IMR-90 (cell line): Measurements from ENCODE around the gene PSAPL1. TPM values are rescaled to one million over a fixed set of nuclear protein-coding genes. Genes with fewer than 3 reads are reported as not detected.

Source experiments
- ATAC-seq: fragments of 200-7000 bp; cut with Tn5 transposase; 2 replicates; pipeline ENCODE4 v1.9.1; 2020; ENCODE audit warnings: low read depth, mild to moderate bottlenecking, moderate library complexity
- BruUV-seq: library from RNA; stranded (reverse); fragments of 400-500 nt; replicated peaks from 2 replicates; lab custom pipeline; 2021; lab: Mats Ljungman, UMichigan
- CTCF ChIA-PET: fragments of 300-600 bp; formaldehyde crosslinking; extraction: SDS; loops from one replicate; lab custom pipeline; 2021; ENCODE audit warnings: antibody characterized with exemption; lab: Yijun Ruan, JAX
- POLR2A ChIA-PET: fragments of 300-600 bp; sonication (Branson Sonifier 250); formaldehyde crosslinking; loops from one replicate; lab custom pipeline; 2022; ENCODE audit warnings: antibody characterized with exemption; ENCODE audit not compliant: unreplicated experiment; lab: Charles Lee
- DNase-seq: peaks from one replicate; pipeline ENCODE4 v3.0.0; 2013
- H2AFZ ChIP-seq: replicated peaks from 2 replicates; pipeline ENCODE3; 2013; ENCODE audit warnings: low read length, mild to moderate bottlenecking; ENCODE audit not compliant: poor library complexity
- H2AK5ac ChIP-seq: 2 replicates; pipeline ENCODE4 v1.6.1; 2013; ENCODE audit warnings: low read depth, low read length, inconsistent platforms
- H2AK9ac ChIP-seq: replicated peaks from 2 replicates; pipeline ENCODE3; 2013; ENCODE audit warnings: mild to moderate bottlenecking, low read depth, low read length, moderate library complexity; ENCODE audit not compliant: poor library complexity
- H2BK120ac ChIP-seq: 2 replicates; pipeline ENCODE4 v1.6.1; 2013; ENCODE audit warnings: low read depth, low read length, inconsistent platforms
- H2BK15ac ChIP-seq: 3 replicates; pipeline ENCODE4 v1.6.1; 2013; ENCODE audit warnings: low read depth, low read length, inconsistent platforms
- H2BK20ac ChIP-seq: 2 replicates; pipeline ENCODE4 v1.6.1; 2013; ENCODE audit warnings: low read depth, mild to moderate bottlenecking, inconsistent platforms, low read length, moderate library complexity
- H2BK5ac ChIP-seq: 2 replicates; pipeline ENCODE4 v1.6.1; 2013; ENCODE audit warnings: mild to moderate bottlenecking, low read depth, low read length, inconsistent platforms; ENCODE audit not compliant: poor library complexity, severe bottlenecking
- H3K14ac ChIP-seq: replicated peaks from 2 replicates; pipeline ENCODE4 v1.6.1; 2013; ENCODE audit warnings: low read depth, low read length, inconsistent platforms
- H3K18ac ChIP-seq: 2 replicates; pipeline ENCODE4 v1.6.1; 2013; ENCODE audit warnings: low read depth, low read length, control low read depth
- H3K23ac ChIP-seq: 2 replicates; pipeline ENCODE4 v1.6.1; 2013; ENCODE audit warnings: low read depth, low read length, inconsistent platforms
- H3K27ac ChIP-seq: 2 replicates; pipeline ENCODE4 v1.5.1; 2013; ENCODE audit warnings: mild to moderate bottlenecking, control low read depth, low read length; ENCODE audit not compliant: insufficient read depth
- H3K27me3 ChIP-seq: 2 replicates; pipeline ENCODE4 v1.6.1; 2013; ENCODE audit warnings: low read length; ENCODE audit not compliant: control insufficient read depth, insufficient read depth
- H3K36me3 ChIP-seq: 2 replicates; pipeline ENCODE4 v1.6.1; 2013; ENCODE audit warnings: low read length, mixed read lengths; ENCODE audit not compliant: control insufficient read depth, insufficient read depth
- H3K4ac ChIP-seq: 2 replicates; pipeline ENCODE4 v1.6.1; 2013; ENCODE audit warnings: low read depth, low read length, inconsistent platforms
- H3K4me1 ChIP-seq: 2 replicates; pipeline ENCODE4 v1.6.1; 2013; ENCODE audit warnings: low read length, mixed read lengths; ENCODE audit not compliant: control insufficient read depth, insufficient read depth
- H3K4me2 ChIP-seq: 2 replicates; pipeline ENCODE4 v1.6.1; 2013; ENCODE audit warnings: low read depth, mild to moderate bottlenecking, control low read depth, low read length, moderate library complexity
- H3K4me3 ChIP-seq: 2 replicates; pipeline ENCODE4 v1.5.1; 2013; ENCODE audit warnings: low read depth, mild to moderate bottlenecking, control low read depth, low read length, moderate library complexity; ENCODE audit not compliant: insufficient read depth
- H3K56ac ChIP-seq: 2 replicates; pipeline ENCODE4 v1.6.1; 2013; ENCODE audit warnings: low read length, inconsistent platforms; ENCODE audit not compliant: insufficient read depth; ENCODE audit errors: extremely low read depth
- H3K79me1 ChIP-seq, 2 experiments: 2 replicates each; pipeline ENCODE4 v1.6.1; 2013; ENCODE audit warnings: low read length in 2 of 2, inconsistent platforms in 1 of 2, low read depth in 1 of 2
- H3K9ac ChIP-seq: 2 replicates; pipeline ENCODE4 v1.6.1; 2013; ENCODE audit warnings: low read depth, low read length, control low read depth
- H3K9me1 ChIP-seq: 2 replicates; pipeline ENCODE4 v1.6.1; 2013; ENCODE audit warnings: low read length, inconsistent platforms; ENCODE audit not compliant: insufficient read depth
- H3K9me3 ChIP-seq: 2 replicates; pipeline ENCODE4 v1.6.1; 2013; ENCODE audit warnings: low read length; ENCODE audit not compliant: control insufficient read depth, insufficient read depth
- H4K20me1 ChIP-seq: 2 replicates; pipeline ENCODE4 v1.6.1; 2013; ENCODE audit warnings: low read length, inconsistent platforms; ENCODE audit not compliant: insufficient read depth
- H4K5ac ChIP-seq: 2 replicates; pipeline ENCODE4 v1.6.1; 2013; ENCODE audit warnings: mild to moderate bottlenecking, low read depth, low read length, control low read depth
- H4K8ac ChIP-seq, 2 experiments: 2 replicates each; pipeline ENCODE4 v1.6.1; 2013; ENCODE audit warnings: low read depth in 2 of 2, low read length in 2 of 2, control low read depth in 1 of 2, inconsistent platforms in 1 of 2
- H4K91ac ChIP-seq: 2 replicates; pipeline ENCODE4 v1.6.1; 2013; ENCODE audit warnings: low read depth, low read length, inconsistent platforms; ENCODE audit not compliant: insufficient read depth
- CEBPB ChIP-seq: IDR thresholded peaks from 2 replicates; pipeline ENCODE4 v1.6.1; 2012; ENCODE audit warnings: low read depth, low read length, improper control_type of control experiment
- CHD1 ChIP-seq: IDR thresholded peaks from 2 replicates; pipeline ENCODE4 v1.6.1; 2012; ENCODE audit warnings: low read depth, low read length, improper control_type of control experiment
- FOS ChIP-seq: fragments of 150-350 bp; IDR thresholded peaks from 2 replicates; pipeline ENCODE4 v1.6.1; 2016; ENCODE audit warnings: low read depth, low read length
- MAFK ChIP-seq: IDR thresholded peaks from 2 replicates; pipeline ENCODE4 v1.6.1; 2012; ENCODE audit warnings: low read depth, low read length, improper control_type of control experiment
- MAZ ChIP-seq: IDR thresholded peaks from 2 replicates; pipeline ENCODE4 v1.6.1; 2012; ENCODE audit warnings: low read depth, mild to moderate bottlenecking, low read length, improper control_type of control experiment, moderate library complexity, borderline replicate concordance
- RAD21 ChIP-seq: IDR thresholded peaks from 2 replicates; pipeline ENCODE4 v1.6.1; 2012; ENCODE audit warnings: low read length, improper control_type of control experiment
- RFX5 ChIP-seq: IDR thresholded peaks from 2 replicates; pipeline ENCODE4 v1.8.0; 2012; ENCODE audit warnings: low read depth, mild to moderate bottlenecking, low read length, moderate library complexity
- WGBS, 2 experiments: methylation state at CpG; one replicate each; pipeline versions ENCODE4 v1.1.5 to v1.1.7; 2013; ENCODE audit warnings: missing lambda C conversion rate in 2 of 2; ENCODE audit not compliant: insufficient read length in 1 of 2; ENCODE audit errors: extremely low coverage in 2 of 2; 5-methylcytosine and 5-hydroxymethylcytosine counted together
- dilution Hi-C: fragments of 300-500 bp; cut with HindIII; formaldehyde crosslinking; loops from one replicate; pipeline ENCODE4 v1.14.3; 2018; ENCODE audit warnings: low sequenced_read_pairs; ENCODE audit not compliant: unreplicated experiment
- in situ Hi-C: fragments of 300-500 bp; cut with MboI; formaldehyde crosslinking; loops from 3 replicates; pipeline ENCODE4 v1.14.3; 2019; ENCODE audit warnings: low sequenced_read_pairs, inconsistent platforms, mixed read lengths
- intact Hi-C: fragments of 100-400 bp; cut with micrococcal nuclease; formaldehyde crosslinking; loops from 2 replicates; pipeline ENCODE4 v1.10.0; 2022
- polyA plus RNA-seq, 3 experiments: library from polyadenylated mRNA; depleted of rRNA; stranded (reverse); fragments of >200 nt; gene quantifications; 2 replicates each; pipeline ENCODE4 v1.2.3, GENCODE V29; 2012; ENCODE audit warnings: low replicate concordance in 1 of 3
- total RNA-seq: library from RNA; depleted of rRNA; stranded (reverse); fragments of >200 nt; gene quantifications from 2 replicates; pipeline ENCODE4 v1.2.3, GENCODE V29; 2012
- TF ChIP-seq, protein P1 (sequence below): fragments of 150-350 bp; IDR thresholded peaks from 2 replicates; pipeline ENCODE4 v1.6.1; 2017; ENCODE audit warnings: mild to moderate bottlenecking, antibody characterized with exemption, low read length, low read depth

Gene PSAPL1
- total and polyA plus RNA-seq, 2 of the 4 experiments (the other 2 are of a cell fraction): not detected

DNA sequence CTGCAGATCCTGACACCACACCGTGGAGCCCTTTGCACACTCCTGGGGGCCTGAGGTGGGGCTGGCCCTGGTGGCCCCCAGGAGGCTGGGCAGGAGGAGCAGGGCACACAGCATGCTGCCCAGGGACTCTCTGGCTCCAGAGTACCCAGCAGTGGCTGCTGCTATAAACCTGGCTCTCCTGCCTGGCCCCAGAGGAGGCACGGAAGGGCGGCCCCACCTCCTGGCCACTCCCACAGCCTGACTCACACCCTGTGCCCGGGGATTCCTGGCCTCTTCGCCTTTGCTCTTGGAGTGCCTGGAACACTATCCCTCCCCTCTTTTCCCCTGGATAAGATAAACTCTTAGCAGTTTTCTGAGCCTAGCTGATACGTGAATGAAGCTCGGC, at the start of gene PSAPL1 (continued):
- TF ChIP-seq RFX5 (no peak), CHD1 (no peak), MAFK (no peak)

DNA sequence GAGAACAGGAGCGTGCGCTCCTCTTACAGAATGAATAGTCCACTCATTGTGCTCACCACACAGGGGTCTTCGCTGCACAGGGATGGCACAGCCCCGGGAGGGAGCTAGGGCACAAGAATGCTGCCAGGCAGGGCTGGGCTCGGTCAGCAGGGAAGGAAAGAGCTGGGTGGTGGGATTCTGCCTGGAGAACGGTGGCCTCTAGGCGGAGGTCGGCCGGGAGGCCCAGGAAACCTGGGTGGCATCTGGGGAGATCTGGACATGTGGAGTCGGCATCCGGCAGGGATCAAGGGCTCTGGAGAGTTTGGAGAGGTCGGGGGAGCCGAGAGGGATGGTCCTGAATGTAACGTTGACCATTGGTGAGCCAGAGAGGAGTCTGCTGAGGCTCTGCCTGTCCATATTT, 46.5 kb upstream of the PSAPL1 start:
- Histone ChIP-seq H3K27me3 (peaks cover 30% of the 10 kb centered on the region), H3K36me3 (no peaks in the 10 kb centered on the region), H3K18ac (no peak overlapping the region), H2BK20ac (no peak overlapping the region), H3K27ac (no peak overlapping the region), H2AFZ (no peak overlapping the region), H3K56ac (no peak overlapping the region), H2BK15ac (no peak overlapping the region), H3K4ac (no peak overlapping the region), H3K9me3 (no peaks in the 10 kb centered on the region), H4K91ac (no peak overlapping the region), H2AK5ac (no peak overlapping the region), H3K23ac (no peak overlapping the region), H4K5ac (no peak overlapping the region), H2AK9ac (no peak overlapping the region), H3K4me2 (no peak overlapping the region), H3K14ac (no peak overlapping the region), H4K8ac (no peak overlapping the region), H3K79me1 (no peaks in the 10 kb centered on the region), H3K9ac (no peak overlapping the region), H3K9me1 (no peaks in the 10 kb centered on the region), H3K4me1 (no peaks in the 10 kb centered on the region), H2BK5ac (no peak overlapping the region), H2BK120ac (no peak overlapping the region), H4K20me1 (no peaks in the 10 kb centered on the region), H3K4me3 (no peak overlapping the region)
- POLR2A ChIA-PET: no interaction called here
- ATAC-seq (no peak), DNase-seq (no peak)
- in situ Hi-C loops (no loop called here), intact Hi-C loops (no loop called here), dilution Hi-C loops (no loop called here)
- no peak for TF ChIP-seq CEBPB
- TF ChIP-seq MAFK: no peak
- no peak for TF ChIP-seq CHD1
- no peak for TF ChIP-seq MAZ
- TF ChIP-seq RFX5: no peak
- TF ChIP-seq, protein P1, sequence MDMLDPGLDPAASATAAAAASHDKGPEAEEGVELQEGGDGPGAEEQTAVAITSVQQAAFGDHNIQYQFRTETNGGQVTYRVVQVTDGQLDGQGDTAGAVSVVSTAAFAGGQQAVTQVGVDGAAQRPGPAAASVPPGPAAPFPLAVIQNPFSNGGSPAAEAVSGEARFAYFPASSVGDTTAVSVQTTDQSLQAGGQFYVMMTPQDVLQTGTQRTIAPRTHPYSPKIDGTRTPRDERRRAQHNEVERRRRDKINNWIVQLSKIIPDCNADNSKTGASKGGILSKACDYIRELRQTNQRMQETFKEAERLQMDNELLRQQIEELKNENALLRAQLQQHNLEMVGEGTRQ: no peak
- no peak for TF ChIP-seq FOS
- TF ChIP-seq RAD21: no peak
- CTCF ChIA-PET: no interaction called here
- WGBS, 2 experiments: 71% methylated on average over 5 of the region's 14 CpGs; no CpG with 5 or more reads in 1 of the 2 experiments
- BruUV-seq: no TSS peak
